Endothelial cell of umbilical vein (primary cell): ENCODE data around the gene ZNF835. TPM values are rescaled to one million over a fixed set of nuclear protein-coding genes. Genes with fewer than 3 reads are reported as not detected.

ENCODE experiments used
- BruUV-seq: library from RNA; stranded (reverse); fragments of 400-500 nt; replicated peaks from 2 replicates; lab custom pipeline; 2021; lab: Mats Ljungman, UMichigan
- CTCF ChIA-PET: fragments of 300-600, 350-600 bp; sonication (Branson Sonifier 250); formaldehyde crosslinking; loops from one replicate; lab custom pipeline; 2021; ENCODE audit warnings: antibody characterized with exemption, inconsistent platforms; lab: Charles Lee
- POLR2A ChIA-PET: fragments of 300-600, 350-600 bp; sonication (Branson Sonifier 250); formaldehyde crosslinking; loops from one replicate; lab custom pipeline; 2021; ENCODE audit warnings: antibody characterized with exemption, inconsistent platforms; lab: Charles Lee
- DNase-seq: peaks from one replicate; pipeline ENCODE4 v3.0.0-alpha.2; 2011; ENCODE audit warnings: low read depth, low spot score
- FAIRE-seq: peaks from 2 replicates; lab custom pipeline; 2011; peaks lifted over from hg19 to GRCh38; lab: Jason Lieb, UNC
- H2AFZ ChIP-seq: 2 replicates; pipeline ENCODE4 v1.6.0; 2012; ENCODE audit warnings: low read depth, low read length, control low read depth, inconsistent platforms
- H3K27ac ChIP-seq: 2 replicates; pipeline ENCODE4 v1.5.1; 2011; ENCODE audit warnings: low read depth, mild to moderate bottlenecking, control low read depth, low read length, moderate library complexity; ENCODE audit not compliant: insufficient read depth
- H3K27me3 ChIP-seq, 2 experiments: 2 replicates each; pipeline versions ENCODE4 v1.6.0 to v1.6.1; 2011; ENCODE audit warnings: low read length in 2 of 2, mixed read lengths in 1 of 2; ENCODE audit not compliant: control insufficient read depth in 2 of 2, insufficient read depth in 2 of 2
- H3K36me3 ChIP-seq, 2 experiments: 2 replicates in 1 of 2; 3 replicates in 1 of 2; pipeline ENCODE4 v1.5.1; 2011; ENCODE audit warnings: low read length in 2 of 2, mild to moderate bottlenecking in 1 of 2, moderate library complexity in 1 of 2; ENCODE audit not compliant: control insufficient read depth in 2 of 2, insufficient read depth in 2 of 2; ENCODE audit errors: extremely low read depth in 1 of 2
- H3K4me1 ChIP-seq: 3 replicates; pipeline ENCODE4 v1.5.1; 2011; ENCODE audit warnings: mild to moderate bottlenecking, low read length; ENCODE audit not compliant: control insufficient read depth, insufficient read depth; ENCODE audit errors: extremely low read depth
- H3K4me2 ChIP-seq: 2 replicates; pipeline ENCODE4 v1.6.1; 2011; ENCODE audit warnings: low read length, control low read depth, mixed read lengths; ENCODE audit not compliant: insufficient read depth
- H3K4me3 ChIP-seq, 3 experiments: fragments of 200-600 bp in 1 of 3; sonication (generic), shearing (Covaris generic) in 1 of 3; replicated peaks in 1 of 3; 2 replicates each; pipeline ENCODE4 v1.5.1; 2011 to 2016; ENCODE audit warnings: control low read depth in 3 of 3, low read length in 3 of 3, mild to moderate bottlenecking in 2 of 3, inconsistent platforms in 1 of 3, low read depth in 1 of 3, moderate library complexity in 1 of 3; ENCODE audit not compliant: insufficient read depth in 1 of 3
- H3K79me2 ChIP-seq: 2 replicates; pipeline ENCODE4 v1.6.0; 2012; ENCODE audit warnings: low read length, inconsistent platforms; ENCODE audit not compliant: control insufficient read depth, insufficient read depth
- H3K9ac ChIP-seq: replicated peaks from 2 replicates; pipeline ENCODE3; 2011; ENCODE audit warnings: low read length, control low read depth; ENCODE audit not compliant: insufficient read depth; ENCODE audit errors: extremely low read depth
- H3K9me1 ChIP-seq: replicated peaks from 3 replicates; pipeline ENCODE4 v1.6.0; 2011; ENCODE audit warnings: mild to moderate bottlenecking, low read length; ENCODE audit not compliant: control insufficient read depth, insufficient read depth; ENCODE audit errors: extremely low read depth
- H3K9me3 ChIP-seq: replicated peaks from 2 replicates; pipeline ENCODE4 v1.5.1; 2012; ENCODE audit warnings: low read length, inconsistent platforms; ENCODE audit not compliant: control insufficient read depth, insufficient read depth
- H4K20me1 ChIP-seq: replicated peaks from 2 replicates; pipeline ENCODE3; 2011; ENCODE audit warnings: mild to moderate bottlenecking, low read length; ENCODE audit not compliant: control insufficient read depth, insufficient read depth; ENCODE audit errors: extremely low read depth
- CTCF ChIP-seq, 2 donors: IDR thresholded peaks; 1 replicate in 1 of 2; 2 replicates in 1 of 2; pipeline ENCODE4 v1.5.1; 2011; ENCODE audit warnings: low read length in 2 of 2, mild to moderate bottlenecking in 2 of 2, moderate library complexity in 2 of 2, control low read depth in 1 of 2, inconsistent platforms in 1 of 2, low read depth in 1 of 2; ENCODE audit not compliant: insufficient read depth in 1 of 2; ENCODE audit errors: extremely low read depth in 1 of 2
- EZH2 ChIP-seq: IDR thresholded peaks from 2 replicates; pipeline ENCODE4 v1.6.1; 2012; ENCODE audit warnings: borderline replicate concordance, low read depth, mild to moderate bottlenecking, moderate library complexity, low read length, inconsistent platforms; ENCODE audit not compliant: severe bottlenecking
- FOS ChIP-seq: IDR thresholded peaks from 2 replicates; pipeline ENCODE4 v1.6.1; 2011; ENCODE audit warnings: mild to moderate bottlenecking, low read length, moderate library complexity, borderline replicate concordance; ENCODE audit not compliant: insufficient read depth
- JUN ChIP-seq: IDR thresholded peaks from 2 replicates; pipeline ENCODE4 v1.6.1; 2011; ENCODE audit warnings: borderline replicate concordance, low read depth; ENCODE audit not compliant: insufficient read length, insufficient read depth
- MYC ChIP-seq: IDR thresholded peaks from one replicate; pipeline ENCODE4 v1.6.1; 2011; ENCODE audit warnings: mild to moderate bottlenecking, low read depth, low read length
- POLR2A ChIP-seq: IDR thresholded peaks from 2 replicates; pipeline ENCODE4 v1.6.1; 2012; ENCODE audit warnings: low read depth, mild to moderate bottlenecking, control low read depth, low read length
- POLR2AphosphoS5 ChIP-seq: IDR thresholded peaks from 2 replicates; pipeline ENCODE4 v1.6.1; 2012; ENCODE audit warnings: low read depth, mild to moderate bottlenecking, control low read depth, low read length, moderate library complexity; ENCODE audit not compliant: insufficient read depth
- dilution Hi-C: fragments of 300-500 bp; cut with MboI; formaldehyde crosslinking; loops from one replicate; pipeline ENCODE4 v1.15.0; 2019; ENCODE audit warnings: low sequenced_read_pairs; ENCODE audit not compliant: extremely low pct_ligation_motif_present
- intact Hi-C: fragments of 100-400 bp; cut with micrococcal nuclease; formaldehyde crosslinking; loops from one replicate; pipeline ENCODE4 v1.10.0; 2022
- polyA plus RNA-seq, 4 experiments: library from polyadenylated mRNA; depleted of rRNA in 3 of 4; stranded (reverse) in 3 of 4; unstranded in 1 of 4; fragments of >200 nt; gene quantifications; 2 replicates each; pipeline versions ENCODE4 v1.2.1 to v1.2.3, GENCODE V29; 2011 to 2012; ENCODE audit warnings: missing spikeins in 1 of 4
- total RNA-seq: library from RNA; stranded (reverse); gene quantifications from 2 replicates; pipeline ENCODE4 v1.2.3, GENCODE V29; 2021

Gene ZNF835
- total and polyA plus RNA-seq, 2 donors (not counting 3 experiments of a cell fraction or from before 2014, with no cell fraction given) = 0.01 TPM; not detected in 1

- Histone ChIP-seq H3K4me2 (no peak overlapping the region), H3K4me1 (no peaks in the 10 kb centered on the region), H3K9me3 (peaks cover 2% of the 10 kb centered on the region), H3K9ac (no peak overlapping the region), H3K27ac (no peak overlapping the region), H3K36me3 (peaks cover 3 to 16% of the 10 kb centered on the region in 2 experiments), H2AFZ (no peak overlapping the region), H3K79me2 (no peaks in the 10 kb centered on the region), H4K20me1 (no peaks in the 10 kb centered on the region), H3K9me1 (no peaks in the 10 kb centered on the region), H3K4me3 (no peak overlapping the region), H3K27me3 (no peaks in the 10 kb centered on the region)
- no peak for FAIRE-seq
- POLR2A ChIA-PET = no interaction called here
- BruUV-seq = no TSS peak
- CTCF ChIA-PET = no interaction called here
- DNase-seq = no peak
- intact Hi-C loops = no loop called here
- dilution Hi-C loops = no loop called here
- TF ChIP-seq MYC (no peak), CTCF (IDR thresholded peaks at IDR 0.05; ENCODE audit: extremely low read depth in 1 of 2, insufficient read depth in 1 of 2, low read depth in 1 of 2, low read length in 2 of 2) (no peak), JUN (no peak)
Measured at GRCh38 chr19:56625708-56626107, 45.8 kb downstream of the ZNF835 start.

GRCh38 chr19:56623006-56623405 is 48.6 kb downstream of the ZNF835 start:
- FAIRE-seq (no peak), DNase-seq (no peak)
- H3K27me3 ChIP-seq = no peaks in the 10 kb centered on the region
- no peak for TF ChIP-seq MYC
- no peak for TF ChIP-seq JUN
- TF ChIP-seq FOS = no peak
- TF ChIP-seq POLR2AphosphoS5 = no peak
- no peak for TF ChIP-seq EZH2
- no peak for TF ChIP-seq POLR2A
- dilution Hi-C loops = no loop called here
- peaks cover 3% of the 10 kb centered on the region for H3K9me3 ChIP-seq
- H3K4me2 ChIP-seq = no peak overlapping the region
- ChIA-PET CTCF (no interaction called here), POLR2A (no interaction called here)
- no peak overlapping the region for H2AFZ ChIP-seq
- no peaks in the 10 kb centered on the region for H3K79me2 ChIP-seq
- no peaks in the 10 kb centered on the region for H3K9me1 ChIP-seq
- peaks cover 3 to 16% of the 10 kb centered on the region in 2 experiments for H3K36me3 ChIP-seq
- intact Hi-C loops = no loop called here
- H3K9ac ChIP-seq = no peak overlapping the region
- BruUV-seq = no TSS peak
- H4K20me1 ChIP-seq = no peaks in the 10 kb centered on the region
- H3K4me3 ChIP-seq = no peak overlapping the region
- no peak overlapping the region for H3K27ac ChIP-seq
- H3K4me1 ChIP-seq = no peaks in the 10 kb centered on the region
